Measurements from ENCODE around the gene CALML4.
"Not testable (repeated sequence)": the region's sequence is repeated elsewhere in the genome, so short reads cannot be mapped to it uniquely, and the experiment has no call there.

CALML4 gene, protein sequence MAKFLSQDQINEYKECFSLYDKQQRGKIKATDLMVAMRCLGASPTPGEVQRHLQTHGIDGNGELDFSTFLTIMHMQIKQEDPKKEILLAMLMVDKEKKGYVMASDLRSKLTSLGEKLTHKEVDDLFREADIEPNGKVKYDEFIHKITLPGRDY

DNA sequence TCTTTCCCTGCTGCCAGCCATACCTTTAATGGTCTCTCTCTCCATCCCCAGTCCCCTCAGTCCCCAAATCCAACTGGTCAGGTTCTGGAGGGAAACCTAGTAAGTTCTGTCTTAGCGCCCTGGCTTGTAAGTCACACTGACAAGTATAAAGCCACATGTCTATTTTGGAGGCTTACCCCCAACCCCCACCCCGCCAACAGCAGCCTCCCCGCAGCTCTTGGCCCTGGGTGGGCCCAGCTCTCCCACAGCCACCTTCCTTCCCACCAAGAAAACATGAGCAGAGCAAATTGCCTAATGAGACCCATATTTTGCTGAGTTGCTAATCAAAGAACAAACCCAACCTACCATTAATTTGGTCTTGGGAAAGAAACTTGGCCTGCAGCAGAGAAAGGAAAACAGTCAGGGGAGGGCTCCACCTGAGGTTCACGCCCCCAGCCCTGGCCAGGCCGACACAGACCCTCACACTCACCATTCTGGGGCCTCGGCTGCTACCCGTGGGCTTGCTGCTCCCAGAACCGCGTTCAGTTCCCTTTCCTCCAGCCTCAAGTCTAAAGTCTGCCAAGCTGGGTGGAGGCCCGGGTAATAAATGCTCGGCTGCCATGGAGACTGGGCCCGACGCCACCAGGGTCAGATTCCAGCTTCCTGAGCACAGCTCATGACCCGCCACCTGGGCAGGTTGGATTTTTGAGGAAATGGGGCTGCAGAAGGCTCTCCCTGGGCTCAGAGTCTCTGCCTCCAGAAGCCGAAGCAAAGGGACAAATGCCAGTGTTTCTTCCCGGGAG, at the start of gene CALML4:
TSS of gene CALML4 (minus strand) at position 557 of the 782 bp plus-strand sequence. CDS start at position 472, 85 bp downstream.
- peak; percentile 69 for DNase-seq

DNA sequence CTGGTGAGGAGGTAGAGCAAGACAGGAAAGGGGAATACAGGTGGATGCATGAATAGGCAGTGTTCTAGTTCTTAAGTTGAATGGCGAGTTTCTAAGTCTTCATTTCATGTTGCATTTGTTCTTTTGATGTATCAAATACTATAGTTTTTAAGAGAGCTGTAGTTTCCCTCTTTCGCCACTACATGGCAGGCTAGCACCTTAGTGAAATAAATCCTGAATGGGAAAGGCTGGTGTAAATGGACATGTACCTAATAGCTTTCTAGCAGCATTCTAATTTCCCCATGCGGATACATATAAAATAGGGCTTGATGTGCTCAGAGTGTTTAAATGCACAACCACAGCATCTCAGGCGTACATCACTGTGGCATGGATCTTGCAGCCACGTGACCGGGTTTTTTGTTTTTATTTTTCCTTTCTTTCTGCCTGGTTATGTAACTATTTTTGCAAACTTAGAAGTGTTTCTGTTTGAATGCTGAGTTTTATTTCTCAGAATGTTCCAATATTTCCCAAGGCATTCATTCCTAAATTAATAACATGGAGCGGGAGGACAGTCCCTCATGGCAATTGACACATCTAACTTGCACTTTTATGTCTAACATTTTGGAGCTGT, 47.9 kb upstream of the CALML4 start:
- peak; percentile 21 for DNase-seq

DNA sequence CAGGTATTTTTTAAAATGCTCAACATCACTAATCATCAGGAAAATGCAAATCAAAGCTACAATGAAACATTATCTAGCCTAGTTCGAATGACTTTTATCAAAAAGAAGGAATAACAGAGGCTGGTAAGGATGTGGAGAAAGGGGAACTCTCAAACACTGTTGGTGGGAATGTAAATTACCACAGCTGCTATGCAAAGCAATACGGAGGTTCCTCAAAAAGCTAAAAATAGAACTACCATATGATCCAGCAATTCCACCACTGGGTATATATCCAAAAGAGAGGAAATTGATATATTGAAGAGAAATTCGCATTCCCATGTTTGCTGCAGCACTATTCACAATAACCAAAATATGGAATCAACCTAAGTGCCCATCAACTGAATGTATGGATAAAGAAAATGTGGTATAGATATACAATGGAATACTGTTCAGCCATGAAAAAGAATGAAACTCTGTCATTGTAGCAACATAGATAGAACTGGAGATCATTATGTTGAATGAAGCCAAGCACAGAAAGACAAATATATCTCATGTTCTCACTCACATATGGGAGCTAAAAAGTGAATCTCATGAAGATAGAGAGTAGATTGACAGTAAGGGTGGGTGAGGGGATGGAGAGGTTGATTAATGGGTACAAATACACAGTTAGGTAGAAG, 44.1 kb upstream of the CALML4 start:
- DNase-seq: no peak

DNA sequence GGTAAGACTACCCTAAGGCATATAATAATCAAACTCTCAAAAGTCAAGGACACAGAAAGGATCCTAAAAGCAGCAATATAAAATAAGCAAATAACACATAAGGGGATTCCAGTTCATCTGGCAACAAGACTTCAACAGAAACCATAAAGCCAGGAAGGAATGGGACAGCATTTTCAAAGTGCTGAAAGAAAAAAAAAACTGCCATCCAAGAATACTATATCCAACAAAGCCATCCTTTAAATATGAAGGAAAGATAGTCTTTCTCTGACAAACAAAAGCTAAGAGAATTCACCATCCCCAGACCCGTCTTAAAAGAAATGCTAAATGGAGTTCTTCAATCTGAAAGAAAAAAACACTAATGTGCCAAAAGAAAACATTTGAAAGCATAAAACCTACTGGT, 39.1 kb upstream of the CALML4 start:
- no peak for DNase-seq

DNA sequence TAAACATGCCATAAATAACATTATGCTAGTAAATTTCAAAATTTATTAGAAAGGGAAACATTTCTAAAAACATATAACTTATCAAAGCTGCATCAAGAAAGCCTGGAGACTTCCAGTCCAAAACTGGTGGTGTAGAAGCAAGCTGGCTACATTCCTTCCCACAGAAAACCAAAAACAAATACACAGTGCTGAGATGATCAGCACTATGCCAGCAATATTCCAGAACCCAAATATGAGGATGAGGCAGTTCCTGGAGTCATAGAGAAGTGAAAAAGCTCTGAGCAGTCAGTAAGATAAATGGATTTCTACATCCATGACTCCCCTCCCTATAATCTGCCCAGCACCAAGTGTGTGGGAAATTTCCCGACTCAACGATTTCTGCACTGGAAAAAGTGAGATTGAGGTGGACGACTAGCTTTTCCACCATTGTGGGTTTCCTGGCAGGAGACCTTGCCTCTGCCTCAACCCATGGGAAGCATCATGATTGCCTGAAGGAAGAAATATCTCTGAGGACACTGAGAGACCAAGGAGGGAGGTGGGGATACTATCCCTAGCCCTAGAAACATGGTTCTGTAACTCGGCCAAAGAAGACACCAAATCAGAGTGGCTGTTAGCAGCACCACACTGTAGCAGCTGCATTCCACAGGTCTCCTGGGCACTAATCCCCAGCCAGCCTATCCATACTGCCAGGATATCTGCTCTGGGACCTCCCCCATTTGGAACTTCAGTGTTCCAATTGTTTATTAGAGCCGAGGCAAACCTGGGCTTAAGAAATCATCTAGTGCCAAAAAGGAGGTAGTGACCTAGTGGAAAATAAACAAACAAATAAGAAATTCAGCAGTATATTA, 36.2 kb upstream of the CALML4 start:
- DNase-seq: no peak

DNA sequence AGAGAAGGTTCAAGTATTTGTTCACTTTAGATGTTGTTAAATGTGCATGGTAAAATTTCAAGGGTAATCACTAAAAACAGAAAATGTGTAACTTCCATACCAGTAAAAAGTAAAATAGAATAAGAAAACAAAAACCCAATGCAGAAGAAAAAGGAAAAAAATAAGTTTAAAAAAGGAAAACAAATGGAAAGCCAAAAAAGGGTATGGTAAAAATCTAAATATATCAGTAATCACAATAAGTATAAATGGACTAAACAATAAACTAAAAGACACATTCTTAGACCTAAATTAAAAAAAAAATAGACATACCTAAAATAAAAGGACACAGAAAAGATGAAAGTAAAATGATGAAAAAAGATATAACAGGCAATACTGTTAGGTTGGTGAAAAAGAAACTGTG, 33.9 kb upstream of the CALML4 start:
- no peak for DNase-seq

DNA sequence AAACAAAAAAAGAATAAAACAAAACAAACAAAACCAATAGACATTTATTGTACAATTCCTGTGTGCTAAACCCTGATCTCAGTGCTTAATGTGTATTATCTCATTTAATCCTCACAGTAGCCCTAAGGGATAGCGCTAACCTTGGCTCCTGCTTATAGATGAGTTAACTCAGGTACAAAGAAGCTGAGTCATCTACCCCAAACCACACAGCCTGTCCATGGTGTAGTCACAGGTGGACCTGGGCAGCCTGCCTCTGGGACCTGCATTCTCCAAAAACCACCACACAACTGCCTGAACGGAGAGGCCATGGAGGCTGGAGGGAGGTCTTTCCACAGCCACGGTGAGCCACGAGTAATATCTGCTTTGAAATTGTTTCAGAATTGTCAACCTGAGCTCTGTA, 29.9 kb upstream of the CALML4 start:
- DNase-seq: no peak

DNA sequence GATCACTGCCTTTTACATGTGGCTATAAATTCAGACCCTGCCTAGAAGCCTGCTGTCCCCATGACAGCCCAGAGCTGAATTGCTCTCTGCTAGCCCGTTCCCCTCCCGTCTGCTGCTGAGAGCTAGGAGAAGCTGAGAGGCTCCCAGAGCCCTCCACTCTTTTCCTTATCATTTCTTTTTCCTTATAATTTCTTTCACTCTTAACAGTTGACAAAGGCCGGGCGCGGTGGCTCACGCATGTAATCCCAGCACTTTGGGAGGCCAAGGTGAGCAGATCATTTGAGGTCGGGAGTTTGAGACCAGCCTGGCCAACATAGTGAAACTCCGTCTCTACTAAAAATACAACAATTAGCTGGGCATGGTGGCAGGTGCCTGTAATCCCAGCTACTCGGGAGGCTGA, 29.4 kb upstream of the CALML4 start:
- not testable (repeated sequence) for DNase-seq

DNA sequence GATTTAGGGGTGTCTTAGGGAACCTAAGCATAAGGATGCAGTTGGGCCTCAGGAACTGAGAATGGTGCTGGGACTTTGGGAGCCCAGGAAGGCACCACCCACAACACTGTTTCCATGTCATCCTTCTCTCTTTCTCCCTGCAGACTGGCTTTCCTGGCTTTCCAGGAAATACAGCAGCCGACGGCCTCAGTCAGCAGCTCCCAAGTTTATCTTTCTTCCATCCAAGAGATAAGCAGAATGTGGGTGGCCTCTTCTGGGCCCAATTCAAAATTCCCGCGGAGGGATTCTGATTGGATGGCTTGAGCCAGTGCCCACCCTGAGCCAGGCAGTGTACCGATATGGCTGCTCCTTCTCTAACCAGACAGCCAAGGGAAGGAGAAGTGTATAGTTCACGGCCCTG, 28.9 kb upstream of the CALML4 start:
- DNase-seq: no peak

DNA sequence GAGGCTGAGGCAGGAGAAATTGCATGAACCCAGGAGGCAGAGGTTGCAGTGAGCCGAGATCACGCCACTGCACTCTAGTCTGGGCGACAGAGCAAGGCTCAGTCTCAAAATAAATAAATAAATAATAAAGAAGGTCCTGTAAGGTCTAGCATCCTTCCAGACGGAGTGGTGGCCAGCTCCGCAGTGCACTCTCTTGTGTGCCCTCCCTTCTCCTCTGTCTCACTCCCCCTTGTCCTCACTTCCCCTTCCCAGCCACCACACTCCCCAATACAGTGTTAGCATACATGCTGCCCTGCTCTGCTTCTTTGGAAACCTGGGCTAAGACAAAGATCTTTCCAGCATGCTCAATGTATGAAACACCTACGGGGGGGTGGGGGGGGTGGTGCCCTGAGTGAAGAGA, 27.8 kb upstream of the CALML4 start:
- no peak for DNase-seq

DNA sequence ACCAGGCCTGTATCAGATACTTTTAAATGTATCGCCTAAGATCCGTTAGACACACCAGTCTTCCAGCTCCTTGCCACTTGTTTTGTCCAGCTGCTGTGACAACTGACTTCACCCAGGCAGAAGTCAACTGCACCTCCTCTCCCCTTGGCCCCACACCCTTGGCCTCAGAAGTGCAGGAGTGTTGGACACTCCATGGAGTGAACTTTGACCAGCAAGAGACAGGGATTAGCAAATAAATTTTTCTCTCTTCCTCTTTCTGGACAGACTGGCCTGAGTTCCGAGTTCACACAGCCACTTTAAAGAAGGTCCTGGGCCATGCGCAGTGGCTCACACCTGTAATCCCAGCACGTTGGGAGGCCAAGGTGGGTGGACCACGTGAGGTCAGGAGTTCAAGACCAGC, 27.3 kb upstream of the CALML4 start:
- DNase-seq: no peak

DNA sequence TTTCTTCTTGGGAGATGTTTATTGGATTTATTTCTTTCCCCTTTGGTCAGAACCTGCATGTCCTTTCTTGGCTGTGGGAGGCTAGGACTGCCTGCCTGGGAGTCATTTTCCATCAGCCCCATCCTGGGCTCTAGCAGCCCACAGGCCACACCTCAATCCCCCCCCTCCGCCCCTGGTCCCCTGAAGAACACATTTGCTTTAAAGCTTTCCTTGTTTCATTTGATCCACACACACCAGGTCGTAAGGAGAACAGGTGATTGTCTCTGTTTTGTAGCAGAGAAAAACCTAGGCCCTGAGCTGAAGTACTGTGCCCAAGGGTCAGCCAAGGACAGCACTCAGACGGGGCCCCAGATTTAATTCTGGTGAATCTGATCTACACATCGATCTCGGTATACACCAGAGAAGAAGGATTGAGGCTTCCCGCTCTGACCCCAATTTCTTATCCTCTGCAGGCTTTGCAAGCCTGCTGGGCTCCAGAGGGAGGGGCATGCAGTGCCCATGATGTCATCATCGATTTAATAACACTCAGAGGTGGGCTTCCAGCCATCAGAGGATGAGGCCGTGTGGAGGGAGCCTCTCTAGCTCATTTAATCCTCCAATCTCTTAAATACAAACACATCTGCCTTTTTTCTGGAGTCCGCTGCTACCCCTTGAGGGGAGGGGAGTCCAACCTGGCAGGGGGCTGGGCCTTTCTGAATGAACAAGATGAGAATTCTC, 26.1 kb upstream of the CALML4 start:
- DNase-seq: no peak

DNA sequence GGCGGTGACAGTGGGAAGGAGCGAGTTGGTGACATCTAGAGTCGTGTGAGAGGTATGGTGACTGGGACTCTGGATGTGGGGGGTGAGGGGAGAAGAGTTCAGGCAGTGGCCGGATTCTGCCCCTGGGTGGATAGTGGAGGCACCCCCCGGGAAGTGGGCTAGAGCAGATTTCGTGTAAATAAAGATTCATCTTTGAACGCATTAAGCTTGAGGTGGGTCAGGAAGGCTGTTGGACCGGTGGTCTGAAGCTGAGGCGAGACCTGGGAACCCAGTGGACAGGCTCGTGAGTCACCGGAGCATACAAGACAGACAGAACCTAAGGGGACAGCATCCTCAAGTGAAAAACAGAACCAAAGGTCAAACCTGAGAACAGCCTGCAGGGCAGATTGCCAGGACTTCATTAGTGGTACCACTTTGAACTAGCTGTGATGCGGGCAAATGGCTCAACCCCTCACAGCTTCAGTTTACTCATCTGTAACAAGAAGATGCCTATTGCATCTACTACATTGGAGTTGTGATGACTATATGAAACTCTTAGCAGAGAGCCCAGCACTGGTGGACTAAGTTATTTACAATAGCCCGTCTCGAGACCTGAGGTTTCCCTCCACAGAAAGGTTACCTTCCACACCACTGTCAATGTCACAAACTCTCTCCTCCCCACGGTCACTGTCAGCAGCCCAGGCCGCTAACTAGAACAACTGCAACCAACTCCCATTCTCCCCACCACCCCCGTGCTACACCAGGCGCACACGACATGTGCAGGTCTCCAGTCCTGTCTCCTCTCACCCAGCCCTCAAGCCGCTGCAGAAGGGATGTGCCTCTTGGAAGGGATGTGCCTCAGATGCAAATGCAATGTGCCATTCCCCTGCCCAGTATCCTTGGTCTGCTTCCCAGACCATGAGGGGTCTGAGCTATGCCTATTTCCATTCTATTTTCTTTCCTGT, 25.3 kb upstream of the CALML4 start:
- DNase-seq: no peak

DNA sequence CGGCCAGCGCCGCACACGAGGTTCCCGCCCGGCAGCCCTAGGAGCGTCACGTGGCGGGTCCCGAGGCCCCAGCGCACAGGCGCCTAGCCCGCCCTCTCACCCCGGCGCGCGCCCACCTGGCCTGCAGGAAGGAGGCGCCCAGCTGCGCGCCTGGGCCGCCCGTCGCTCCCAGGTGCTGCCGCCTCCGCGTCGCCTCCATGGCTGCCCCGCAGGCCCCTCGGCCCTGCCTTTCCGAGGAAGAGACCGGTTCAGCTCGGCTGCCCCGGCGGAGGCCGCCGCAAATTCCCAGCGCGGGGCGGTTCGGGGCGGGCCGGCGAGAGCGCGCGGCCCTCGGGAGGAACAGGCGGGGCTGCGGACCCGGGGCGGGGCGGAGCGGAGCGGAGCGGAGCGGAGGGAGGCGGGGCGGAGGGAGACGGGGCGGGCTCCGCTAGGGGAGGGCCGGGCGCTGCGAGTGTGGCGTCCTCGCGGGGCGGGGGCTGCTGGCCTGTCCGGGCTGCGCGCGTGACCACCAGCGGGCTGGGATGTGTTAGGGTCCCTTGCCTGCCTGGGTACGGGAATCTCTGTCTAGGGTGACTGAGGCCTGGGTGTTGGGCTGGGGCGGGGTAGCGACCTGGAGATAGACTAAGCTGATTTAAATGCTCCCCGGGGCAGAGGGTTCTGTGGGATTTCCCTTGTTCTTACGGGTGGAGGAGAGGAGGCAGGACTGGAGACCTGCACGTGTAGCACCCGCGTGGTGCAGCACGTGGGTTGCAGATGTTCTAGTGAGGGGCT, 24.4 kb upstream of the CALML4 start, which contains the start of gene CLN6:
TSS of gene CLN6 (minus strand) at position 343 of the 771 bp plus-strand sequence. CDS start at position 199, 144 bp downstream.
- DNase-seq: peak; percentile 42

DNA sequence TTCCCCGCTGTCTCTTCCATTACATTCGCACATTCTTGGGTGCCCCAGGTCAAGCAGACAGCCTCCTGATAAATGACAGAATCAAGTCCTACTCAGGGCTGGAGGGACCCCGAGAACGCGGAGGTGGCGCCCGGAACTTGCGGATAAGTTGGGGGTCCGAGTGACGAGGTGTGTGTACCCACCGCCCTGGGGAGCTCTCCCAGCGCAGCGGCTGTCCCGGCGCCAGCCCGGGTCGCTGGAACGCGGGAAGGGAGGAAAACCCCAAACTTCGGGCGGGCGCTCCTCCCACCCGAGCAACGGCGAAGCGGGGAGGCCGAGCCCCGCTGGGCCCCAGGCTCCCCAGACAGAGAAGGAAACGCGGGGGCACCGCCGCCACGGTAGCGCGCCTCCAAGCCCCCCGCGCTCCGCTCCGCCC, 23.8 kb upstream of the CALML4 start:
- DNase-seq: no peak

DNA sequence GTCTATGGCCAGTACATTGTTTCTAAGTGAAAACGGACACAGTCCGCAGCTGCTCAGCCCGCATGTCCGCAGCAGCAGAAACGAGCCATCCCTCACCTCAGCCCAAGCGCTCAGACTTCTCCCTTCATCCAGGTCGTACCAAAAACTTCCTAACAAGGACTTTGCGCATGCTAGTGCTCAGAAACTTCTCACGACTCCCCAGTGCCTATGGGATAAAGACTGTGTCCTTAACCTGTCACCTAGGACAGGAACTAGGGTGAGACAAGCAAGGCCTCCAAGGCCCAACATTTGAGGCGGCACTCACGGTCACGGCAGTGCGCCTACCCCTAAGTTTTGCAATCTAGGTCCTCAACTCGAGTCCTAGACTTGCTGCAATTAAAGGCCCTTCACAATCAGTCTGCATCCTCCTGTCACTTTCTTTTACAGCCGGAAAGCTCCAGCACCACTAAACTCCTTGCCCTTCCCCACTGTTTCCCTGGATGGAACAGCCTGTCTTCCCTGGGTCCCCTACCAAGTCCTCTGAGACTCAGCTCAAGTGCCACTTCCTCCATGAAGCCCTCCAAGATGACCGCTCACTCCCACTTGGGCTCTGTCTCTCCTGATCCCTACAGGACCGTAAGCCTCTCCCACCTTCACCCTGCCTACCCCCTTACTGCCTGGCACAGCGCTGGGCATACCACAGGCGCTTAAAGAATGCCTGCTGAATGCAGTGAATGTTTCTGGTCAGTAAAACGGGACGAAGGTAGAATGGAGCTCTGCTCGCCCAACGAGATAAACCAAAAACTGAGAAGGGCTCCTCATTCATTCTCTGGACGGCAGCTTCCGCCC, 23.2 kb upstream of the CALML4 start:
- no peak for DNase-seq

DNA sequence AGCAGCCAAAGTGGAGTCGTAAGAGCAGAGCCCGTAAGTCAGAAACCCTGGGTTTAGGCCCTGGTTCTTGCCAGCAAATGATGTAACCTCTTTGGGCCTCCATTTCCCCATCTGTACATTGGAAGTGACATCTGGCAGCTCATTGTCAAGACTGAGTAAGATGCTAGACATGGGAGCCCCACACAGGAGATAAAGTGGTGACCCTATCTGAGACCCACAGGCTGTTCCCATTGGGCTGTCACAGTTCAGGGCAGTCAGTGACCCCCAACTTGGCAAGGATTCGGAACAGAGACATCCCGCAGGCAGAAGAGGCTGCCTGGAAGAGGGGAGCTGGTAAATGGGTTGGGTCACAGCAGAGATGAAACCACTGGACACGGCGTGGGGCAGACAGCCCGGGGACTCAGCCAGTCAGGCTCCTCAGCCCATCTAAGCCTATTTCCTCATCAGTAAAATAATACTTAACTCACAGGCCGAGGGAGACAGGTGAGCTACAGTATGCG, 22.6 kb upstream of the CALML4 start:
- no peak for DNase-seq

DNA sequence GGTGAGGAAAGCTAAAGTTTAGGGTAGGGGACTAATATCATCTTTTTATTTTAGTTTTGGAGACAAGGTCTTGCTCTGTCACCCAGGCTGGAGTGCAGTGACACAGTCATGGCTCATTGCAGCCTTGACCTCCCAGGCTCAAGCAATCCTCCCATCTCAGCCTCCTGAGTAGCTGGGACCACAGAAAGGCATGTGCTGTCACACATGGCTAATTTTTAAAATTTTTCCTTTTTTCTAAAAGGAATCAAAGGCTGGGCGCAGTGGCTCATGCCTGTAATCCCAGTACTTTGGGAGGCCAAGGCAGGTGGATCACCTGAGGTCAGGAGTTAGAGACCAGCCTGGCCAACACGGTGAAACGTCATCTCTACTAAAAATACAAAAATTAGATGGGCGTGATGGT, 20.3 kb upstream of the CALML4 start:
- not testable (repeated sequence) for DNase-seq
